PC-9 (cell line): Measurements from ENCODE around the gene ZFHX2.
"Not testable (repeated sequence)": the region's sequence is repeated elsewhere in the genome, so short reads cannot be mapped to it uniquely, and the experiment has no call there.

Experiments used
- CTCF ChIP-seq: fragments of 200-600 bp; sonication (generic); conservative IDR thresholded peaks from 2 replicates; pipeline ENCODE4 v1.6.1; 2017; ENCODE audit warnings: mixed run types, antibody characterized with exemption, mild to moderate bottlenecking, moderate library complexity
- EZH2 ChIP-seq: fragments of 200-600 bp; sonication (generic); IDR thresholded peaks from 2 replicates; pipeline ENCODE4 v1.8.0; 2017; ENCODE audit warnings: antibody characterized with exemption, low read depth

- TF ChIP-seq CTCF, EZH2: not testable (repeated sequence)
Measured at GRCh38 chr14:23536906-23537305, 14.7 kb downstream of the ZFHX2 start.
